HL-60 (cell line): Measurements from ENCODE around the gene F13B.
A peak's percentile ranks its signal among the peaks of the same experiment; 100 is the strongest.

Experiments used
- DNase-seq, 2 experiments: peaks; one replicate each; pipeline ENCODE4 v3.0.0-alpha.2; 2010 to 2020; ENCODE audit warnings: low read depth in 1 of 2, low spot score in 1 of 2
- H3K27ac ChIP-seq: fragments of 250-450 bp; sonication (Bioruptor Pico); replicated peaks from 2 replicates; pipeline ENCODE4 v1.5.1; 2020; ENCODE audit warnings: mild to moderate bottlenecking, moderate library complexity
- H3K27me3 ChIP-seq: fragments of 250-450 bp; sonication (Bioruptor Pico); 2 replicates; pipeline ENCODE4 v1.5.1; 2021; ENCODE audit warnings: mild to moderate bottlenecking, moderate library complexity; ENCODE audit not compliant: insufficient read depth, poor library complexity, severe bottlenecking
- H3K4me3 ChIP-seq: replicated peaks from 2 replicates; pipeline ENCODE4 v1.5.1; 2011; ENCODE audit warnings: mild to moderate bottlenecking, control low read depth, low read length; ENCODE audit not compliant: insufficient read depth
- CTCF ChIP-seq: IDR thresholded peaks from one replicate; pipeline ENCODE4 v1.5.1; 2011; ENCODE audit warnings: low read length, control low read depth, inconsistent platforms; ENCODE audit not compliant: insufficient read depth
- GABPA ChIP-seq: IDR thresholded peaks from 2 replicates; pipeline ENCODE4 v1.6.1; 2012; ENCODE audit warnings: low read depth
- POLR2AphosphoS5 ChIP-seq: IDR thresholded peaks from 2 replicates; pipeline ENCODE4 v1.6.1; 2012; ENCODE audit warnings: low read depth
- REST ChIP-seq: IDR thresholded peaks from 2 replicates; pipeline ENCODE4 v1.6.1; 2012; ENCODE audit warnings: low read depth; ENCODE audit not compliant: insufficient replicate concordance
- SPI1 ChIP-seq: IDR thresholded peaks from 2 replicates; pipeline ENCODE4 v1.6.1; 2012; ENCODE audit warnings: low read depth, mild to moderate bottlenecking, borderline replicate concordance

Gene F13B

GRCh38 chr1:197076585-197076984, 9.5 kb upstream of the F13B start:
- DNase-seq, result no peak
- TF ChIP-seq GABPA (no peak), CTCF (no peak), SPI1 (no peak)
- H3K27ac ChIP-seq, result no peak overlapping the region
- H3K27me3 ChIP-seq, result no peaks in the 10 kb centered on the region
- H3K4me3 ChIP-seq, result no peak overlapping the region

GRCh38 chr1:197073978-197074377, 6.9 kb upstream of the F13B start:
- Histone ChIP-seq H3K4me3 (no peak overlapping the region), H3K27me3 (no peaks in the 10 kb centered on the region), H3K27ac (no peak overlapping the region)
- DNase-seq, result no peak
- TF ChIP-seq REST (no peak), GABPA (no peak), POLR2AphosphoS5 (no peak), CTCF (no peak), SPI1 (peak; percentile 43; the same call in 1 of the 2 replicates)

- no peak overlapping the region for H3K4me3 ChIP-seq
- no peaks in the 10 kb centered on the region for H3K27me3 ChIP-seq
- H3K27ac ChIP-seq, result no peak overlapping the region
- no peak for TF ChIP-seq POLR2AphosphoS5
- DNase-seq, result no peak
These were observed 378 bp upstream of the F13B start for GRCh38 chr1:197067457-197067818.

- DNase-seq, result no peak
- TF ChIP-seq SPI1 (no peak), GABPA (no peak), POLR2AphosphoS5 (no peak), CTCF (no peak), REST (no peak)
- H3K27me3 ChIP-seq, result no peaks in the 10 kb centered on the region
- H3K4me3 ChIP-seq, result no peak overlapping the region
- no peak overlapping the region for H3K27ac ChIP-seq
These were observed 783 bp downstream of the F13B start for GRCh38 chr1:197066277-197066676.
